ENCODE data around the gene PPP1R9A. TPM values are rescaled to one million over a fixed set of nuclear protein-coding genes. Genes with fewer than 3 reads are reported as not detected.

PPP1R9A gene
- total RNA-seq, 4 donors from 2014 or later, result 5.9 to 38.2 (median 13.7) TPM

- intact Hi-C loops (cut with DNase I; ENCODE audit: low total_unique reads), result loop anchor here (2.0 kb wide), 1 partner anchor 953 kb away; no protein-coding TSS in a partner anchor
- DNase-seq, result no peak
- H3K36me3 ChIP-seq, result no peaks in the 10 kb centered on the region
- H3K4me1 ChIP-seq, result no peaks in the 10 kb centered on the region
- H3K27ac ChIP-seq, result no peak overlapping the region
- H3K9me3 ChIP-seq, result no peaks in the 10 kb centered on the region
- in situ Hi-C loops (cut with MboI; ENCODE audit: low sequenced_read_pairs in 4 of 4), result no loop called here
- H3K27me3 ChIP-seq, result no peaks in the 10 kb centered on the region
- no peak for ATAC-seq
- TF ChIP-seq POLR2A (IDR thresholded peaks at IDR 0.05), result no peak
- no peak for TF ChIP-seq CTCF (IDR thresholded peaks at IDR 0.05 in 4 of 5, conservative IDR thresholded peaks at IDR 0.05 in 1 of 5)
- H3K4me3 ChIP-seq, result no peak overlapping the region
Observed at GRCh38 chr7:95242266-95242665, 334.9 kb downstream of the PPP1R9A start.

GRCh38 chr7:95244616-95245015, 337.2 kb downstream of the PPP1R9A start:
- no peak for TF ChIP-seq CTCF (IDR thresholded peaks at IDR 0.05 in 4 of 5, conservative IDR thresholded peaks at IDR 0.05 in 1 of 5)
- no peak for TF ChIP-seq POLR2A (IDR thresholded peaks at IDR 0.05)
- Histone ChIP-seq H3K9me3 (no peaks in the 10 kb centered on the region), H3K27me3 (no peaks in the 10 kb centered on the region), H3K27ac (no peak overlapping the region), H3K4me3 (no peak overlapping the region), H3K36me3 (no peaks in the 10 kb centered on the region), H3K4me1 (no peaks in the 10 kb centered on the region)
- intact Hi-C loops (cut with DNase I; ENCODE audit: low total_unique reads), result no loop called here
- no peak for DNase-seq
- ATAC-seq, result no peak
- in situ Hi-C loops (cut with MboI; ENCODE audit: low sequenced_read_pairs in 4 of 4), result no loop called here

- no peak for DNase-seq
- in situ Hi-C loops (cut with MboI; ENCODE audit: low sequenced_read_pairs in 4 of 4) (no loop called here), intact Hi-C loops (cut with DNase I; ENCODE audit: low total_unique reads) (no loop called here)
- H3K4me1 ChIP-seq, result no peaks in the 10 kb centered on the region
- no peak overlapping the region for H3K27ac ChIP-seq
- no peaks in the 10 kb centered on the region for H3K27me3 ChIP-seq
- TF ChIP-seq POLR2A (IDR thresholded peaks at IDR 0.05), result no peak
- no peak for TF ChIP-seq CTCF (IDR thresholded peaks at IDR 0.05 in 4 of 5, conservative IDR thresholded peaks at IDR 0.05 in 1 of 5)
- no peak for ATAC-seq
- no peak overlapping the region for H3K4me3 ChIP-seq
- no peaks in the 10 kb centered on the region for H3K9me3 ChIP-seq
- H3K36me3 ChIP-seq, result no peaks in the 10 kb centered on the region
Observed at GRCh38 chr7:95245828-95246500, 338.6 kb downstream of the PPP1R9A start.

- TF ChIP-seq CTCF (IDR thresholded peaks at IDR 0.05 in 4 of 5, conservative IDR thresholded peaks at IDR 0.05 in 1 of 5) (peak; percentile 31 to 63 (median 59)), POLR2A (IDR thresholded peaks at IDR 0.05) (no peak)
- no peaks in the 10 kb centered on the region for H3K27me3 ChIP-seq
- no peaks in the 10 kb centered on the region for H3K9me3 ChIP-seq
- no peaks in the 10 kb centered on the region for H3K4me1 ChIP-seq
- peak; percentile 68 to 75 for ATAC-seq
- no peak overlapping the region for H3K27ac ChIP-seq
- DNase-seq, result peak in 1 of 2 donors; percentile 21
- no peaks in the 10 kb centered on the region for H3K36me3 ChIP-seq
- intact Hi-C loops (cut with DNase I; ENCODE audit: low total_unique reads), result no loop called here
- in situ Hi-C loops (cut with MboI; ENCODE audit: low sequenced_read_pairs in 4 of 4), result no loop called here
- no peak overlapping the region for H3K4me3 ChIP-seq
Observed at GRCh38 chr7:95246831-95247370, 339.5 kb downstream of the PPP1R9A start.
